ENCODE measurements around the gene DNAH17. TPM values are rescaled to one million over a fixed set of nuclear protein-coding genes. Genes with fewer than 3 reads are reported as not detected.

Gene DNAH17
- total RNA-seq, 1 experiment from 2014 or later = 0.69 TPM

DNA sequence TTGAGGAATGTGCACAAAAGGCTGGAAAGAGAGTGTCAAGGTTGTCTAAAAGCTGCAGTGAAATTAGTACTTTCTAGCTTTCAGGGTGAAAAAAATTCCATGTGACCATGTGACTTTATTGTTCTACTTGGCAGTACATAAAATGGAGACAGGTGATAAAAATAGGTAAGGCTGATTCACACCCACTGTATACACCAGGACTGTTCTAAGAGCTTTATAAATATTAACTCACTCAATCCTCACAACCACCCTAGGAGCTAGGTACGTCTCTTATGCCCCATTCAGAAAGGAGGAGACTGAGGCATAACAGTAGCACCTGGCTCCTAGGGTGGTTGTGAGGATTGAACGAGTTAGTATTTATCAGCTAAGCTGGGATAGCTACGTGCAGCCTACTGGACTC, 28.2 kb upstream of the DNAH17 start:
- Histone ChIP-seq H2AFZ (ENCODE audit: low read depth, low read length, poor library complexity, severe bottlenecking) (no peak overlapping the region), H3K4me2 (ENCODE audit: low read length) (no peak overlapping the region), H3K79me2 (ENCODE audit: insufficient read depth, low read length) (no peaks in the 10 kb centered on the region), H3K36me3 (ENCODE audit: control insufficient read depth in 1 of 2, insufficient read depth in 2 of 2, low read length in 2 of 2) (no peaks in the 10 kb centered on the region), H4K20me1 (ENCODE audit: insufficient read depth) (no peaks in the 10 kb centered on the region), H3K27ac (ENCODE audit: low read depth, low read length) (no peak overlapping the region), H3K4me1 (ENCODE audit: control insufficient read depth in 1 of 2, insufficient read depth in 2 of 2, low read length in 2 of 2) (no peaks in the 10 kb centered on the region), H3K9ac (ENCODE audit: low read length) (no peak overlapping the region), H3K27me3 (ENCODE audit: insufficient read depth, low read length) (peaks cover 3% of the 10 kb centered on the region; the same call in 1 of the 2 replicates), H3K4me3 (replicated peaks in 1 of 2; ENCODE audit: low read depth in 1 of 2, low read length in 2 of 2) (no peak overlapping the region), H3K9me2 (ENCODE audit: insufficient read depth) (no peaks in the 10 kb centered on the region), H3K9me3 (ENCODE audit: control insufficient read depth in 1 of 2, insufficient read depth in 1 of 2, low read depth in 1 of 2, low read length in 2 of 2) (no peaks in the 10 kb centered on the region)
- ChIA-PET POLR2A (interaction anchor here (1.9 kb wide), 1 partner anchor 13 kb away, joined by 5 read pairs; no protein-coding TSS in a partner anchor), RAD21 (ENCODE audit: low non-redundant PET in 1 of 2, low total read pairs in 2 of 2, uncharacterized antibody in 2 of 2, unreplicated experiment in 2 of 2) (no interaction called here), CTCF (interaction anchor here (1.3 to 2.9 kb wide), 2 partner anchors 102 to 108 kb away, joined by 3 to 20 read pairs; no protein-coding TSS in a partner anchor)
- TF ChIP-seq POLR2AphosphoS5 (IDR thresholded peaks at IDR 0.05; ENCODE audit: low read depth, low read length) = no peak
- no peak for TF ChIP-seq ZNF274 (IDR thresholded peaks at IDR 0.05; ENCODE audit: low read depth, low read length)
- TF ChIP-seq TCF7L2 (IDR thresholded peaks at IDR 0.05; ENCODE audit: borderline replicate concordance, extremely low read depth, insufficient read depth, insufficient read length) = no peak
- TF ChIP-seq EGR1 (IDR thresholded peaks at IDR 0.05; ENCODE audit: low read depth) = no peak
- no peak for TF ChIP-seq EZH2phosphoT487 (IDR thresholded peaks at IDR 0.05; ENCODE audit: borderline replicate concordance)
- no peak for TF ChIP-seq EZH2 (IDR thresholded peaks at IDR 0.05)
- TF ChIP-seq REST (IDR thresholded peaks at IDR 0.05; ENCODE audit: low read depth) = no peak
- no peak for TF ChIP-seq ZFX (IDR thresholded peaks at IDR 0.05)
- no peak for TF ChIP-seq JUND (IDR thresholded peaks at IDR 0.05)
- ATAC-seq = no peak
- no peak for DNase-seq (ENCODE audit: low read depth, low spot score)
- BruUV-seq (replicated peaks) = no TSS peak
- intact Hi-C loops (cut with micrococcal nuclease) = loop anchor here (1.0 kb wide), 1 partner anchor 108 kb away; no protein-coding TSS in a partner anchor

All from HCT116 (cell line).